WERI-Rb-1 (cell line): ENCODE data around the gene GPATCH8.

Source experiments
- DNase-seq: peaks from one replicate; pipeline ENCODE4 v3.0.0-alpha.2; 2020
- H3K27ac ChIP-seq: fragments of 250-450 bp; sonication (Bioruptor Pico); 2 replicates; pipeline ENCODE4 v1.5.1; 2020; ENCODE audit warnings: mild to moderate bottlenecking, moderate library complexity
- H3K27me3 ChIP-seq: fragments of 250-450 bp; sonication (Bioruptor Pico); 2 replicates; pipeline ENCODE4 v1.5.1; 2021; ENCODE audit warnings: mild to moderate bottlenecking, low read depth, moderate library complexity; ENCODE audit not compliant: insufficient read depth, severe bottlenecking
- H3K36me3 ChIP-seq: fragments of 250-450 bp; sonication (Bioruptor Pico); 2 replicates; pipeline ENCODE4 v1.5.1; 2020; ENCODE audit warnings: mild to moderate bottlenecking, moderate library complexity
- H3K4me3 ChIP-seq: 2 replicates; pipeline ENCODE4 v1.5.1; 2011; ENCODE audit warnings: low read depth, mild to moderate bottlenecking, control low read depth, low read length
- H3K9me3 ChIP-seq: fragments of 250-450 bp; sonication (Bioruptor Pico); 2 replicates; pipeline ENCODE4 v1.5.1; 2021; ENCODE audit warnings: mild to moderate bottlenecking, moderate library complexity; ENCODE audit not compliant: severe bottlenecking
- CTCF ChIP-seq: IDR thresholded peaks from 2 replicates; pipeline ENCODE4 v1.5.1; 2011; ENCODE audit warnings: low read depth, mild to moderate bottlenecking, control low read depth, inconsistent platforms, low read length

GPATCH8 gene

GRCh38 chr17:44382917-44383316 lies 120.3 kb downstream of the GPATCH8 start:
- Histone ChIP-seq H3K36me3 (no peaks in the 10 kb centered on the region), H3K9me3 (peaks cover 17% of the 10 kb centered on the region), H3K27me3 (no peaks in the 10 kb centered on the region), H3K27ac (no peak overlapping the region), H3K4me3 (no peak overlapping the region)
- TF ChIP-seq CTCF = no peak
- no peak for DNase-seq

- Histone ChIP-seq H3K27ac (no peak overlapping the region), H3K36me3 (no peaks in the 10 kb centered on the region), H3K27me3 (no peaks in the 10 kb centered on the region), H3K9me3 (peaks cover 17% of the 10 kb centered on the region), H3K4me3 (no peak overlapping the region)
- no peak for DNase-seq
- TF ChIP-seq CTCF = no peak
These were observed 121.3 kb downstream of the GPATCH8 start for GRCh38 chr17:44381810-44382305.

GRCh38 chr17:44380767-44381166 lies 122.4 kb downstream of the GPATCH8 start:
- Histone ChIP-seq H3K4me3 (no peak overlapping the region), H3K27ac (no peak overlapping the region), H3K9me3 (peaks cover 15% of the 10 kb centered on the region), H3K36me3 (no peaks in the 10 kb centered on the region), H3K27me3 (no peaks in the 10 kb centered on the region)
- no peak for DNase-seq
- no peak for TF ChIP-seq CTCF

GRCh38 chr17:44379887-44380286 lies 123.3 kb downstream of the GPATCH8 start:
- Histone ChIP-seq H3K36me3 (no peaks in the 10 kb centered on the region), H3K9me3 (peaks cover 12% of the 10 kb centered on the region), H3K27ac (no peak overlapping the region), H3K27me3 (no peaks in the 10 kb centered on the region), H3K4me3 (no peak overlapping the region)
- no peak for TF ChIP-seq CTCF
- DNase-seq = no peak

GRCh38 chr17:44378171-44378705 lies 125.0 kb downstream of the GPATCH8 start:
- no peaks in the 10 kb centered on the region for H3K27me3 ChIP-seq
- H3K27ac ChIP-seq = no peak overlapping the region

More at GRCh38 chr17:44378171-44378705, 125.0 kb downstream of the GPATCH8 start:
- no peak for DNase-seq
- Histone ChIP-seq H3K9me3 (peaks cover under 1% of the 10 kb centered on the region), H3K4me3 (no peak overlapping the region), H3K36me3 (no peaks in the 10 kb centered on the region)
- TF ChIP-seq CTCF = no peak
